GM10248 (cell line): ENCODE data around the gene DCDC1.
A peak's percentile ranks its signal among the peaks of the same experiment; 100 is the strongest.

Experiments used
- CTCF ChIA-PET: fragments of 300-600 bp; sonication (Branson Sonifier 250); formaldehyde crosslinking; extraction: SDS; loops from one replicate; lab custom pipeline; 2021; ENCODE audit warnings: antibody characterized with exemption; lab: Yijun Ruan, JAX
- POLR2A ChIA-PET: fragments of 350-650 bp; sonication (Branson Sonifier 250); formaldehyde crosslinking; extraction: SDS; loops from one replicate; lab custom pipeline; 2020; ENCODE audit warnings: antibody characterized with exemption; lab: Yijun Ruan, JAX
- DNase-seq: peaks from one replicate; pipeline ENCODE4 v3.0.0; 2012; ENCODE audit errors: extremely low spot score
- TF ChIP-seq, protein P1 (sequence below): IDR thresholded peaks from 2 replicates; pipeline ENCODE4 v1.5.1; 2012; ENCODE audit warnings: mild to moderate bottlenecking, low read depth; ENCODE audit errors: extremely low read depth, missing control alignments, control extremely low read depth

Gene DCDC1

DNA sequence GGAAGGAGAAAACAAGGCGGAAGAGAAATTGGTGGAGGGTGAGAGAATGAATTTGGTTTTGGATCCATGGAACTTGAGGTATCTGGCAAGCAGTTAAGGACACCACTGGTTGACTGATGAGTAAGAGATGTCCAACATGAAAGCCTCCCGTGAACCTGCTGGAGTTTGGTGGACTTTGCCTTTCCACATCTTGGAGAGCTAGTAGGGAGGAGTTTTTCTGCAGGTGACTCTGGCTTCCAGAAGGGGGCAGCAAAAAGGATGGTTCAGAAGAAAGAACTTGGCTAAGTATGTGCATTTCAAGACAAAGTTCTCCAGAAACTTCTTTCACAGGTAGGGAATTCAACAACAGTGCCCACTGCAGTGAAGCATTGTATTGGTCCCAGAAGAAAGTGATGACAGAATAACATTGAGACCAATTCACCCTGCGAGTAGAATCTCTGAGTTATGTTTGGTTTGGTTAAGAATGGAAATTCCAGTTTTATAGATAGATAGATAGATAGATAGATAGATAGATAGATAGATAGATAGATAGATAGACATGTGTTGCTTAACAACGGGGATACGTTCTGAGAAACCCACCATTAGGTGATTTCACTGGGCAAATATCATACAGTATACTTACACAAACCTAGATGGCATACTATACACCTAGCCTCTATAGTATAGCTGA lies 28.5 kb downstream of the DCDC1 start:
- ChIA-PET POLR2A (no interaction called here), CTCF (interaction anchor here (0.7 to 3.1 kb wide), 11 partner anchors 10 to 835 kb away, joined by 3 to 24 read pairs (median 3); no protein-coding TSS in a partner anchor)
- TF ChIP-seq, protein P1, sequence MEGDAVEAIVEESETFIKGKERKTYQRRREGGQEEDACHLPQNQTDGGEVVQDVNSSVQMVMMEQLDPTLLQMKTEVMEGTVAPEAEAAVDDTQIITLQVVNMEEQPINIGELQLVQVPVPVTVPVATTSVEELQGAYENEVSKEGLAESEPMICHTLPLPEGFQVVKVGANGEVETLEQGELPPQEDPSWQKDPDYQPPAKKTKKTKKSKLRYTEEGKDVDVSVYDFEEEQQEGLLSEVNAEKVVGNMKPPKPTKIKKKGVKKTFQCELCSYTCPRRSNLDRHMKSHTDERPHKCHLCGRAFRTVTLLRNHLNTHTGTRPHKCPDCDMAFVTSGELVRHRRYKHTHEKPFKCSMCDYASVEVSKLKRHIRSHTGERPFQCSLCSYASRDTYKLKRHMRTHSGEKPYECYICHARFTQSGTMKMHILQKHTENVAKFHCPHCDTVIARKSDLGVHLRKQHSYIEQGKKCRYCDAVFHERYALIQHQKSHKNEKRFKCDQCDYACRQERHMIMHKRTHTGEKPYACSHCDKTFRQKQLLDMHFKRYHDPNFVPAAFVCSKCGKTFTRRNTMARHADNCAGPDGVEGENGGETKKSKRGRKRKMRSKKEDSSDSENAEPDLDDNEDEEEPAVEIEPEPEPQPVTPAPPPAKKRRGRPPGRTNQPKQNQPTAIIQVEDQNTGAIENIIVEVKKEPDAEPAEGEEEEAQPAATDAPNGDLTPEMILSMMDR, result peak; percentile 46
- peak; percentile 31 for DNase-seq

DNA sequence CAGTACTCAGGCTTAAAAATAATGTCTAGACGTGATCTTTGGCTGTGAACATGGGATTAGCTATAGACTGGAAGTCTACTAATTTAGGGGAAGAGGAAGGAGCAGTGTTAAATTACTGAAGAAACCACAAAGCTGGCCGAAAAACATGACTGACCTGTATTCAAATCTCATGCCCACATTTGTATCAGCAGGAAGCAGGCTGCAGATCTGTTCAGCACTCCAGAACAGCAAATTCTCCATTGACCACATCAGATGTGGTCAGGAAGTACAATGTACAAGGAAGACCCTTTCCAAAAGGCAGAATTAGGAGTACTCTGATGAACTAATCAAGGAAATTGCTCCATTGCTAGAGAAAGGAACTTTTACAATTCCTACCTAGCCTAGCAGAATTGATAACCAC lies 31.7 kb downstream of the DCDC1 start:
- no peak for DNase-seq
- ChIA-PET CTCF (interaction anchor here (0.8 to 2.2 kb wide), 5 partner anchors 9 to 621 kb away, joined by 3 to 5 read pairs (median 4); no protein-coding TSS in a partner anchor), POLR2A (no interaction called here)
- TF ChIP-seq, protein P1, result no peak

DNA sequence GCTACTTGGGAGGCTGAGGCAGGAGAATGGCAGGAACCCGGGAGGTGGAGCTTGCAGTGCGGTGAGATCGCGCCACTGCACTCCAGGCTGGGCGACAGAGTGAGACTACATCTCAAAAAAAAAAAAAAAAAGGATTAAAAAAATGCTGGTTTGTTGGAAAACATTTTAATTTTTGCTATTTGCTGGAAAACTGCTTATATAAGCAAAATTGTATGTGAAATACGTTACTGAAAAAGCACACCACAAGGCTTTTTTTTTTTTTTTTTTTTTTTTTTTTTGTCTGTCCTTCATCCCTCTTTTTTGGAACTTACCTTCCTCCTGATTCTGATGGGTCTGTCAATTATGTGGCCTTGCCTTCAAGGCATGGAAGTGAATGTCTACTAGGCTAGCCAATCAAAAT lies 40.8 kb downstream of the DCDC1 start:
- TF ChIP-seq, protein P1, result no peak
- CTCF ChIA-PET, result interaction anchor here (0.9 kb wide), 1 partner anchor 25 kb away, joined by 3 read pairs; no protein-coding TSS in a partner anchor
- POLR2A ChIA-PET, result no interaction called here
- DNase-seq, result no peak

DNA sequence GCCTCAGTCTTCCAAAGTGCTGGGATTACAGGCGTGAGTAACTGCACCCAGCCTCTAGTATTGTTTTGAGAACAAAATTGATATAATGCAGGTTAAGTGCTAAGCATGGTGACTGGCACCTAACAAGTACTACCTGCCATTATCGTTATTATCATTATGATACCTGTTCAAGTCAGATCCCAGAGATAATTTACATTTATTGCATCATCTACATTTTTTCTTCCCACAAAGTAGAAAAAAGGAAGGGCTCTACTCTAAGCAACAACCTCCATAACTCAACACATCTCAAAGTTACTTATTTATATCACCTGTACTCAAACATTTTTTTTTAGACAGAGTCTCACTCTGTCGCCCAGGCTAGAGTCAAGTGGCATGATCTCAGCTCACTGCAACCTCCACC lies 42.1 kb downstream of the DCDC1 start:
- CTCF ChIA-PET, result interaction anchor here (1.1 kb wide), 1 partner anchor 14 kb away, joined by 4 read pairs; no protein-coding TSS in a partner anchor
- POLR2A ChIA-PET, result no interaction called here
- no peak for DNase-seq
- TF ChIP-seq, protein P1, result no peak

DNA sequence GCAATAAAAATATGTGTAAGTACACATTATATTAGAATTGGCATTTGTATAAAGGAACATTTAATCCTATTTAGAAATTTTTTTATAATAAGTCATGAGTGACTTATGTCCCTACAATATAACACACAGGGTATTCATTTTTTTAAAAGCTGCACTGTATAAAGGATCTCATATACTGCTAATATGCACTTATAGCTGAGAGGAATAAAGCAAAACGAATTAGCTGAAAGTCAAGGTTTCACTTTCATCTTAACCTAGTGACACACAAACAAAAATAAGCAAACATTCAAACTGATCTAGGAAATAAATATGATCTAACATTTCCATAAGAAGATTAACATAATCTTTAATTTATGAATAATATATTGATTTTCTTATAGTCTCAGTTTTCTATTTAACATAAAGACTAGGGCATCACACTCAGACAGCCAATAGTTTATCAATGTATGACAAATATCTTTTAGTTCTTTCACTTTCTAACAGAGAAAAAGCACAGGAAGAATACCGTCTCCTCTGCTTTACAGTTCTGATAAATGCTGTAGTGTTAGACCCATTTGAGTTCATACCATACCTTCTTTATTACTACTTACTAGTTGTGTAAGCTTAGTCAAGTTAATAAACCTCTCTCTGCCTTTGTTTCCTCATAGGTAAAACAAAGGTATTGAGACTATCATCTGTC lies 42.9 kb downstream of the DCDC1 start:
- CTCF ChIA-PET, result interaction anchor here (0.7 kb wide), 1 partner anchor 23 kb away, joined by 3 read pairs; no protein-coding TSS in a partner anchor
- POLR2A ChIA-PET, result no interaction called here
- TF ChIP-seq, protein P1, result no peak
- DNase-seq, result no peak

DNA sequence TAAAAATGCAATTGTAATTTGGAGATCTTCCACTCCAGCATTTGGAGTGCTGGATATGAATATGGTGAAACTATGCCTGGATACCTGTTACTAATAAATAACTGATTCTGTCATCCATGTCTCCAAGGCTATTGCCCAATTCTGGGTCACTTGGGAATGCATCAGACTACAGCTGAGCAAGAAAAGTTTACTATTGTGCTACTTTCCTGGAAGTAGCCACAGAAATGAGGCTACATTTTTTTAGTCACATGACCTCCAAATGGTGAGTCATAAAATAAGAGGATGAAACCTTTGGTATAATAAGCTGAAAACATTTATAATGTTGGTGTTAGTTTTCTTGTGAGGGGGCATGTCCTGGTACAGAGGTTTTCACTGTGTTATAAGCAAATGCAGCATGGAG lies 44.4 kb downstream of the DCDC1 start:
- TF ChIP-seq, protein P1, result no peak
- ChIA-PET CTCF (no interaction called here), POLR2A (no interaction called here)
- DNase-seq, result no peak
